LoVo (cell line): ENCODE data around the gene TPK1.
"Not testable (repeated sequence)": the region's sequence is repeated elsewhere in the genome, so short reads cannot be mapped to it uniquely, and the experiment has no call there.

Experiments used
- DNase-seq: peaks from one replicate; pipeline ENCODE4 v3.0.0-alpha.2; 2016; ENCODE audit warnings: low spot score

The TPK1 gene

GRCh38 chr7:144629598-144629997 lies 206.3 kb downstream of the TPK1 start:
- no peak for DNase-seq

- DNase-seq: no peak
These were observed 206.8 kb downstream of the TPK1 start for GRCh38 chr7:144629011-144629410.

- no peak for DNase-seq
These were observed 207.7 kb downstream of the TPK1 start for GRCh38 chr7:144628176-144628575.

GRCh38 chr7:144622745-144623144 lies 213.1 kb downstream of the TPK1 start:
- no peak for DNase-seq

- no peak for DNase-seq
These were observed 229.6 kb downstream of the TPK1 start for GRCh38 chr7:144606261-144606660.

- DNase-seq: no peak
These were observed 238.9 kb downstream of the TPK1 start for GRCh38 chr7:144596953-144597352.

- DNase-seq: no peak
These were observed 241.3 kb downstream of the TPK1 start for GRCh38 chr7:144594580-144594979.

GRCh38 chr7:144588559-144589051 lies 247.2 kb downstream of the TPK1 start:
- DNase-seq: no peak

- DNase-seq: no peak
These were observed 248.2 kb downstream of the TPK1 start for GRCh38 chr7:144587701-144588100.

GRCh38 chr7:144584726-144585125 lies 251.1 kb downstream of the TPK1 start:
- DNase-seq: no peak

- DNase-seq: no peak
These were observed 256.2 kb downstream of the TPK1 start for GRCh38 chr7:144579687-144580086.

GRCh38 chr7:144575456-144575855 lies 260.4 kb downstream of the TPK1 start:
- DNase-seq: no peak

GRCh38 chr7:144574753-144575152 lies 261.1 kb downstream of the TPK1 start:
- not testable (repeated sequence) for DNase-seq

- DNase-seq: no peak
These were observed 267.6 kb downstream of the TPK1 start for GRCh38 chr7:144568233-144568632.

- DNase-seq: no peak
These were observed 270.3 kb downstream of the TPK1 start for GRCh38 chr7:144565586-144565985.

- no peak for DNase-seq
These were observed 286.0 kb downstream of the TPK1 start for GRCh38 chr7:144549861-144550260.

- DNase-seq: no peak
These were observed 287.3 kb downstream of the TPK1 start for GRCh38 chr7:144548556-144548955.

- DNase-seq: no peak
These were observed 288.0 kb downstream of the TPK1 start for GRCh38 chr7:144547888-144548287.

- DNase-seq: no peak
These were observed 289.1 kb downstream of the TPK1 start for GRCh38 chr7:144546782-144547181.

GRCh38 chr7:144545330-144545729 lies 290.5 kb downstream of the TPK1 start:
- no peak for DNase-seq

GRCh38 chr7:144534655-144535395 lies 301.0 kb downstream of the TPK1 start:
- DNase-seq: no peak

GRCh38 chr7:144534196-144534595 lies 301.7 kb downstream of the TPK1 start:
- DNase-seq: no peak

- no peak for DNase-seq
These were observed 304.7 kb downstream of the TPK1 start for GRCh38 chr7:144531181-144531580.

GRCh38 chr7:144529269-144529926 lies 306.5 kb downstream of the TPK1 start:
- DNase-seq: no peak
